Lower leg skin (tissue), 3 donors: Measurements from ENCODE around the gene SLC25A38.

Experiments
- POLR2A ChIP-seq, 2 donors: fragments of 450-650 bp; IDR thresholded peaks; one replicate each; pipeline ENCODE4 v1.6.1; 2016 to 2017; ENCODE audit warnings: antibody characterized with exemption in 2 of 2, mild to moderate bottlenecking in 1 of 2, moderate library complexity in 1 of 2
- TF ChIP-seq, protein P1 (sequence below), 3 donors: fragments of 450-650 bp; IDR thresholded peaks; one replicate each; pipeline ENCODE4 v1.5.1; 2016; ENCODE audit warnings: antibody characterized with exemption in 3 of 3, mild to moderate bottlenecking in 3 of 3, moderate library complexity in 2 of 3

DNA sequence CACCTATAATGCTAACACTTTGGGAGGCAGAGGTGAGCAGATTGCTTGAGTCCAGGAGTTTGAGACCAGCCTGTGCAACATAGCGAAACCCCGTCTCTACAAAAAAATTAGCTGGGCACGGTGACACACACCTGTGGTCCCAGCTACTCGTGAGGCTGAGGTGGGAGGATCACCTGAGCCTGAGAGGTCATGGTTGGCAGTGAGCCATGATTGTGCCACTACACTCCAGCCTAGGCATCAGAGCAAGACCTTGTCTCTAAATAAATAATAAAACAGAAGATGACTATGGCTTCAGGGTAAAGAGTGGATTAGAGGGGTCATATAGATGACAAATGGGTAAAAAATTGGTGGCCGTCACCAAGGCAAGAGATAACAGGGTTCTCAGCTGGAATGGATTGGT, 3.1 kb downstream of the SLC25A38 start:
- TF ChIP-seq, protein P1, sequence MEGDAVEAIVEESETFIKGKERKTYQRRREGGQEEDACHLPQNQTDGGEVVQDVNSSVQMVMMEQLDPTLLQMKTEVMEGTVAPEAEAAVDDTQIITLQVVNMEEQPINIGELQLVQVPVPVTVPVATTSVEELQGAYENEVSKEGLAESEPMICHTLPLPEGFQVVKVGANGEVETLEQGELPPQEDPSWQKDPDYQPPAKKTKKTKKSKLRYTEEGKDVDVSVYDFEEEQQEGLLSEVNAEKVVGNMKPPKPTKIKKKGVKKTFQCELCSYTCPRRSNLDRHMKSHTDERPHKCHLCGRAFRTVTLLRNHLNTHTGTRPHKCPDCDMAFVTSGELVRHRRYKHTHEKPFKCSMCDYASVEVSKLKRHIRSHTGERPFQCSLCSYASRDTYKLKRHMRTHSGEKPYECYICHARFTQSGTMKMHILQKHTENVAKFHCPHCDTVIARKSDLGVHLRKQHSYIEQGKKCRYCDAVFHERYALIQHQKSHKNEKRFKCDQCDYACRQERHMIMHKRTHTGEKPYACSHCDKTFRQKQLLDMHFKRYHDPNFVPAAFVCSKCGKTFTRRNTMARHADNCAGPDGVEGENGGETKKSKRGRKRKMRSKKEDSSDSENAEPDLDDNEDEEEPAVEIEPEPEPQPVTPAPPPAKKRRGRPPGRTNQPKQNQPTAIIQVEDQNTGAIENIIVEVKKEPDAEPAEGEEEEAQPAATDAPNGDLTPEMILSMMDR (IDR thresholded peaks at IDR 0.05) = no peak
- TF ChIP-seq POLR2A (IDR thresholded peaks at IDR 0.05) = no peak
